ENCODE data around the gene DPT.

- TF ChIP-seq SUZ12 (IDR thresholded peaks at IDR 0.05) (no peak), TARDBP (IDR thresholded peaks at IDR 0.05) (no peak)
These were observed 30.6 kb downstream of the DPT start for GRCh38 chr1:168698453-168698852.

Data from HEK293T (cell line).